KMS-11 (cell line): Measurements from ENCODE around the gene SMYD2.

Experiments used
- H2AFZ ChIP-seq: fragments of 200-600 bp; sonication (generic); 2 replicates; pipeline ENCODE4 v1.6.1; 2016; ENCODE audit warnings: antibody characterized with exemption, mixed run types, low read depth
- H3K27ac ChIP-seq: fragments of 200-600 bp; sonication (generic); 2 replicates; pipeline ENCODE4 v1.6.1; 2016; ENCODE audit warnings: mild to moderate bottlenecking, mixed run types
- H3K27me3 ChIP-seq: fragments of 200-600 bp; sonication (generic); 2 replicates; pipeline ENCODE4 v1.6.1; 2017; ENCODE audit warnings: mild to moderate bottlenecking, low read depth, mixed run types, moderate library complexity; ENCODE audit not compliant: insufficient read depth
- H3K36me3 ChIP-seq: fragments of 200-600 bp; sonication (generic); 2 replicates; pipeline ENCODE4 v1.6.1; 2017; ENCODE audit warnings: mild to moderate bottlenecking, mixed run types; ENCODE audit not compliant: insufficient read depth
- H3K4me1 ChIP-seq: fragments of 200-600 bp; sonication (generic); 2 replicates; pipeline ENCODE4 v1.6.1; 2016; ENCODE audit warnings: mild to moderate bottlenecking, low read depth, mixed run types; ENCODE audit not compliant: poor library complexity, severe bottlenecking
- H3K4me2 ChIP-seq: fragments of 200-600 bp; sonication (generic); 2 replicates; pipeline ENCODE4 v1.7.0; 2016; ENCODE audit warnings: mild to moderate bottlenecking, mixed run types
- H3K4me3 ChIP-seq: fragments of 200-600 bp; sonication (generic); IDR thresholded peaks from 2 replicates; pipeline ENCODE4 v1.6.1; 2017; ENCODE audit warnings: low read depth, low read length, mixed read lengths; ENCODE audit not compliant: insufficient read depth
- H3K79me2 ChIP-seq: fragments of 200-600 bp; sonication (generic); 2 replicates; pipeline ENCODE4 v1.6.1; 2016; ENCODE audit warnings: low read depth, mixed run types; ENCODE audit not compliant: insufficient read depth
- H3K9ac ChIP-seq: fragments of 200-600 bp; sonication (generic); 2 replicates; pipeline ENCODE4 v1.6.1; 2016; ENCODE audit warnings: mild to moderate bottlenecking, mixed run types
- H4K20me1 ChIP-seq: fragments of 200-600 bp; sonication (generic); 2 replicates; pipeline ENCODE4 v1.6.1; 2016; ENCODE audit warnings: mild to moderate bottlenecking, mixed run types; ENCODE audit not compliant: insufficient read depth
- CTCF ChIP-seq: fragments of 200-600 bp; sonication (generic); conservative IDR thresholded peaks from 2 replicates; pipeline ENCODE4 v1.6.1; 2017; ENCODE audit warnings: low read depth, mild to moderate bottlenecking, antibody characterized with exemption, low read length, moderate library complexity, mixed read lengths

Gene SMYD2

GRCh38 chr1:214338212-214338611 is 57.3 kb downstream of the SMYD2 start:
- Histone ChIP-seq H3K36me3 (no peaks in the 10 kb centered on the region; the same call in 1 of the 2 replicates), H3K4me1 (peaks cover 12% of the 10 kb centered on the region), H3K79me2 (no peaks in the 10 kb centered on the region), H3K9ac (no peak overlapping the region), H3K27ac (no peak overlapping the region), H3K4me2 (no peak overlapping the region), H4K20me1 (no peaks in the 10 kb centered on the region), H3K4me3 (no peak overlapping the region), H3K27me3 (no peaks in the 10 kb centered on the region), H2AFZ (no peak overlapping the region)
- TF ChIP-seq CTCF = no peak

- H3K27ac ChIP-seq = no peak overlapping the region
- no peaks in the 10 kb centered on the region for H4K20me1 ChIP-seq
- H3K36me3 ChIP-seq = no peaks in the 10 kb centered on the region
- H3K4me1 ChIP-seq = peaks cover 7% of the 10 kb centered on the region
- H3K4me2 ChIP-seq = no peak overlapping the region
- H3K27me3 ChIP-seq = no peaks in the 10 kb centered on the region
- H3K79me2 ChIP-seq = no peaks in the 10 kb centered on the region
- no peak overlapping the region for H3K4me3 ChIP-seq
- H3K9ac ChIP-seq = no peak overlapping the region
- TF ChIP-seq CTCF = no peak
- no peak overlapping the region for H2AFZ ChIP-seq
Measured at GRCh38 chr1:214341459-214341858, 60.5 kb downstream of the SMYD2 start.

GRCh38 chr1:214341932-214342331 is 61.0 kb downstream of the SMYD2 start:
- Histone ChIP-seq H3K79me2 (no peaks in the 10 kb centered on the region), H3K4me1 (peaks cover 2% of the 10 kb centered on the region), H3K4me3 (no peak overlapping the region), H2AFZ (no peak overlapping the region), H3K27me3 (no peaks in the 10 kb centered on the region), H4K20me1 (no peaks in the 10 kb centered on the region), H3K9ac (no peak overlapping the region), H3K27ac (no peak overlapping the region), H3K36me3 (no peaks in the 10 kb centered on the region), H3K4me2 (no peak overlapping the region)
- TF ChIP-seq CTCF = no peak

- Histone ChIP-seq H3K27me3 (no peaks in the 10 kb centered on the region), H3K4me2 (no peak overlapping the region), H3K9ac (no peak overlapping the region)
Measured at GRCh38 chr1:214342525-214342924, 61.6 kb downstream of the SMYD2 start.

More at GRCh38 chr1:214342525-214342924, 61.6 kb downstream of the SMYD2 start:
- no peak overlapping the region for H3K27ac ChIP-seq
- no peaks in the 10 kb centered on the region for H3K36me3 ChIP-seq
- no peaks in the 10 kb centered on the region for H4K20me1 ChIP-seq
- no peaks in the 10 kb centered on the region for H3K79me2 ChIP-seq
- TF ChIP-seq CTCF = no peak
- H3K4me1 ChIP-seq = no peaks in the 10 kb centered on the region
- H3K4me3 ChIP-seq = no peak overlapping the region
- no peak overlapping the region for H2AFZ ChIP-seq
